ENCODE measurements around the gene UNK. TPM values are rescaled to one million over a fixed set of nuclear protein-coding genes. Genes with fewer than 3 reads are reported as not detected.

Gene UNK
- total and polyA plus RNA-seq, 4 donors: 4.0 to 16.4 (median 8.9) TPM

DNA sequence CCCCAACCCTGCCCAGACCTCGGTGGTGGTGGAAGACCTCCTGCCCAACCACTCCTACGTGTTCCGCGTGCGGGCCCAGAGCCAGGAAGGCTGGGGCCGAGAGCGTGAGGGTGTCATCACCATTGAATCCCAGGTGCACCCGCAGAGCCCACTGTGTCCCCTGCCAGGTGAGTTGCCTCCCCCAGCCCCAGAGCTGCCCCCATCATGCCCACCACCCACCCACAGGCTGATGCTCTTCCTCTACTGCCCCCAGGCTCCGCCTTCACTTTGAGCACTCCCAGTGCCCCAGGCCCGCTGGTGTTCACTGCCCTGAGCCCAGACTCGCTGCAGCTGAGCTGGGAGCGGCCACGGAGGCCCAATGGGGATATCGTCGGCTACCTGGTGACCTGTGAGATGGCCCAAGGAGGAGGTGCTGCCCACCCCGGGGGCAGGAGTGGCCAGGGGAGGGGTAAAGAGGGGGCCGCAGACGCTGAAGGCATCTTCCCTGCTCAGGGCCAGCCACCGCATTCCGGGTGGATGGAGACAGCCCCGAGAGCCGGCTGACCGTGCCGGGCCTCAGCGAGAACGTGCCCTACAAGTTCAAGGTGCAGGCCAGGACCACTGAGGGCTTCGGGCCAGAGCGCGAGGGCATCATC lies 28.0 kb upstream of the UNK start:
- H3K4me3 ChIP-seq (ENCODE audit: low read depth in 1 of 3, low read length in 3 of 3): no peak overlapping the region
- no peaks in the 10 kb centered on the region for H3K9me3 ChIP-seq (ENCODE audit: control insufficient read depth in 4 of 4, low read length in 3 of 4)
- 93% methylated on average over 29 of the region's 29 CpGs for WGBS
- H3K36me3 ChIP-seq (ENCODE audit: control insufficient read depth in 4 of 4, insufficient read depth in 3 of 4, low read depth in 1 of 4, low read length in 3 of 4): peaks cover 0 to 15% (median 2%) of the 10 kb centered on the region in 4 donors
- no peak for DNase-seq (ENCODE audit: low spot score)
- no peak for TF ChIP-seq REST (IDR thresholded peaks at IDR 0.05)
- TF ChIP-seq FOXA1 (IDR thresholded peaks at IDR 0.05): no peak
- TF ChIP-seq MAX (IDR thresholded peaks at IDR 0.05): no peak
- TF ChIP-seq EGR1 (IDR thresholded peaks at IDR 0.05; ENCODE audit: low read depth in 2 of 2): no peak
- TF ChIP-seq CTCF (IDR thresholded peaks at IDR 0.05; ENCODE audit: low read depth, low read length, missing input control): no peak
- TF ChIP-seq NR2F2 (IDR thresholded peaks at IDR 0.05): no peak
- no peak for TF ChIP-seq GABPA (IDR thresholded peaks at IDR 0.05 in 1 of 2, conservative IDR thresholded peaks at IDR 0.05 in 1 of 2)
- TF ChIP-seq JUND (IDR thresholded peaks at IDR 0.05): no peak
- TF ChIP-seq ZBTB33 (IDR thresholded peaks at IDR 0.05): no peak
- TF ChIP-seq SP1 (IDR thresholded peaks at IDR 0.05): no peak
- TF ChIP-seq YY1 (IDR thresholded peaks at IDR 0.05): no peak
- no peak for TF ChIP-seq RXRA (IDR thresholded peaks at IDR 0.05)
- no peak for TF ChIP-seq FOXA2 (IDR thresholded peaks at IDR 0.05)
- no peak overlapping the region for H3K9ac ChIP-seq (ENCODE audit: low read depth in 1 of 2, low read length in 2 of 2)
- H3K27ac ChIP-seq (ENCODE audit: low read depth in 1 of 2, low read length in 2 of 2): no peak overlapping the region
- peaks cover 8 to 33% (median 17%) of the 10 kb centered on the region in 4 donors for H3K4me1 ChIP-seq (ENCODE audit: control insufficient read depth in 4 of 4, insufficient read depth in 4 of 4, low read length in 3 of 4)
- H3K27me3 ChIP-seq (ENCODE audit: control insufficient read depth in 4 of 4, insufficient read depth in 4 of 4, low read length in 3 of 4): no peaks in the 10 kb centered on the region

DNA sequence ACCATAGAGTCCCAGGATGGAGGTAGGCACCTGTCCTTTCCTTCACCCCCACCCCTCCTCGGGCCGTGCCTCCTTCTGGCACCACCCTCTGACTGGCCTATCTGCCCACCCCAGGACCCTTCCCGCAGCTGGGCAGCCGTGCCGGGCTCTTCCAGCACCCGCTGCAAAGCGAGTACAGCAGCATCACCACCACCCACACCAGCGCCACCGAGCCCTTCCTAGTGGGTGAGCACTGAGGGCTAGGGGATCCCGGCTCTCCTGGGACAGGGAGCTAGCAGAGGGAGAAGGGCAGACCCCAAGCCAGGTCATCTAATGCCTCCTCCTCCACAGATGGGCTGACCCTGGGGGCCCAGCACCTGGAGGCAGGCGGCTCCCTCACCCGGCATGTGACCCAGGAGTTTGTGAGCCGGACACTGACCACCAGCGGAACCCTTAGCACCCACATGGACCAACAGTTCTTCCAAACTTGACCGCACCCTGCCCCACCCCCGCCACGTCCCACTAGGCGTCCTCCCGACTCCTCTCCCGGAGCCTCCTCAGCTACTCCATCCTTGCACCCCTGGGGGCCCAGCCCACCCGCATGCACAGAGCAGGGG lies 27.4 kb upstream of the UNK start:
- Histone ChIP-seq H3K27ac (ENCODE audit: low read depth in 1 of 2, low read length in 2 of 2) (no peak overlapping the region), H3K36me3 (ENCODE audit: control insufficient read depth in 4 of 4, insufficient read depth in 3 of 4, low read depth in 1 of 4, low read length in 3 of 4) (peaks cover 0 to 15% (median 2%) of the 10 kb centered on the region in 4 donors), H3K4me1 (ENCODE audit: control insufficient read depth in 4 of 4, insufficient read depth in 4 of 4, low read length in 3 of 4) (peaks cover 8 to 33% (median 18%) of the 10 kb centered on the region in 4 donors), H3K27me3 (ENCODE audit: control insufficient read depth in 4 of 4, insufficient read depth in 4 of 4, low read length in 3 of 4) (no peaks in the 10 kb centered on the region), H3K4me3 (ENCODE audit: low read depth in 1 of 3, low read length in 3 of 3) (no peak overlapping the region), H3K9me3 (ENCODE audit: control insufficient read depth in 4 of 4, low read length in 3 of 4) (no peaks in the 10 kb centered on the region), H3K9ac (ENCODE audit: low read depth in 1 of 2, low read length in 2 of 2) (no peak overlapping the region)
- WGBS: 96% methylated on average over 21 of the region's 21 CpGs
- TF ChIP-seq RXRA (IDR thresholded peaks at IDR 0.05): no peak
- no peak for TF ChIP-seq YY1 (IDR thresholded peaks at IDR 0.05)
- TF ChIP-seq FOXA2 (IDR thresholded peaks at IDR 0.05): no peak
- TF ChIP-seq GABPA (IDR thresholded peaks at IDR 0.05 in 1 of 2, conservative IDR thresholded peaks at IDR 0.05 in 1 of 2): no peak
- TF ChIP-seq, protein P1, sequence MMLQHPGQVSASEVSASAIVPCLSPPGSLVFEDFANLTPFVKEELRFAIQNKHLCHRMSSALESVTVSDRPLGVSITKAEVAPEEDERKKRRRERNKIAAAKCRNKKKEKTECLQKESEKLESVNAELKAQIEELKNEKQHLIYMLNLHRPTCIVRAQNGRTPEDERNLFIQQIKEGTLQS (IDR thresholded peaks at IDR 0.05): no peak
- no peak for TF ChIP-seq RAD21 (IDR thresholded peaks at IDR 0.05)
- no peak for TF ChIP-seq MAX (IDR thresholded peaks at IDR 0.05)
- DNase-seq (ENCODE audit: low spot score): no peak
